HG02840 (cell line): ENCODE data around the gene PLCL1.
"Not testable (repeated sequence)": the region's sequence is repeated elsewhere in the genome, so short reads cannot be mapped to it uniquely, and the experiment has no call there.

Experiments used
- ATAC-seq: cut with Tn5 transposase; IDR thresholded peaks from one replicate; pipeline ENCODE4 v1.9.1; 2021; ENCODE audit warnings: mild to moderate bottlenecking, moderate library complexity, moderate number of reproducible peaks; ENCODE audit not compliant: unreplicated experiment, low FRiP score

Gene PLCL1

GRCh38 chr2:198143156-198143555 is 338.8 kb downstream of the PLCL1 start:
- ATAC-seq = no peak

- ATAC-seq = no peak
Measured at GRCh38 chr2:198143793-198144192, 339.4 kb downstream of the PLCL1 start.

GRCh38 chr2:198144660-198145059 is 340.3 kb downstream of the PLCL1 start:
- ATAC-seq = no peak

- no peak for ATAC-seq
Measured at GRCh38 chr2:198146346-198146940, 342.1 kb downstream of the PLCL1 start.

- no peak for ATAC-seq
Measured at GRCh38 chr2:198157314-198157713, 352.9 kb downstream of the PLCL1 start.

GRCh38 chr2:198161151-198161550 is 356.8 kb downstream of the PLCL1 start:
- ATAC-seq = no peak

GRCh38 chr2:198162276-198162675 is 357.9 kb downstream of the PLCL1 start:
- no peak for ATAC-seq

GRCh38 chr2:198164843-198165242 is 360.4 kb downstream of the PLCL1 start:
- ATAC-seq = no peak

- ATAC-seq = no peak
Measured at GRCh38 chr2:198165289-198165688, 360.9 kb downstream of the PLCL1 start.

GRCh38 chr2:198167346-198167745 is 363.0 kb downstream of the PLCL1 start:
- ATAC-seq = no peak

- ATAC-seq = no peak
Measured at GRCh38 chr2:198168651-198169050, 364.3 kb downstream of the PLCL1 start.

GRCh38 chr2:198173242-198173641 is 368.8 kb downstream of the PLCL1 start:
- ATAC-seq = no peak

- no peak for ATAC-seq
Measured at GRCh38 chr2:198173864-198174263, 369.5 kb downstream of the PLCL1 start.

GRCh38 chr2:198175271-198175670 is 370.9 kb downstream of the PLCL1 start:
- no peak for ATAC-seq

GRCh38 chr2:198177040-198177439 is 372.6 kb downstream of the PLCL1 start:
- ATAC-seq = no peak

GRCh38 chr2:198178766-198179165 is 374.4 kb downstream of the PLCL1 start:
- no peak for ATAC-seq

GRCh38 chr2:198186257-198186656 is 381.9 kb downstream of the PLCL1 start:
- no peak for ATAC-seq

GRCh38 chr2:198187841-198188240 is 383.4 kb downstream of the PLCL1 start:
- ATAC-seq = no peak

- no peak for ATAC-seq
Measured at GRCh38 chr2:198188982-198189381, 384.6 kb downstream of the PLCL1 start.

GRCh38 chr2:198191651-198192050 is 387.3 kb downstream of the PLCL1 start:
- ATAC-seq = no peak

GRCh38 chr2:198196556-198196955 is 392.2 kb downstream of the PLCL1 start:
- not testable (repeated sequence) for ATAC-seq
